ENCODE measurements around the gene NKIRAS2.
"Not testable (repeated sequence)": the region's sequence is repeated elsewhere in the genome, so short reads cannot be mapped to it uniquely, and the experiment has no call there.

DNA sequence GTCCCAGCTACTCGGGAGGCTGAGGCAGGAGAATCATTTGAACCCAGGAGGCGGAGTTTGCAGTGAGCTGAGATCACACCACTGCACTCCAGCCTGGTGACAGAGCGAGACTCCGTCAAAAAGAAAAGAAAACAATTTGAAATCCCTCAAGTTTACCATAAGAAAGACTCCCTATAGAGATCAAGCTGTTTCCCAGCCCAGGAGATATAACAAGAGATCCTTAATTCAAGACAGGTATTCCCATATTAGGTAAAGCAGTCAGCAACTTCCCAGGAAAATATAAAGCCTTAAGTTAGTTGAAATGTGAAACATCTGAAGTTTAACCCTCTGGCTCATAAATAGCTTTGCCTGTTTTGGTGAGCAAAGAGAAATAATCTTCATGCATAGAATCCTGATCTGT, 7.5 kb upstream of the NKIRAS2 start:
- TF ChIP-seq, protein P1, sequence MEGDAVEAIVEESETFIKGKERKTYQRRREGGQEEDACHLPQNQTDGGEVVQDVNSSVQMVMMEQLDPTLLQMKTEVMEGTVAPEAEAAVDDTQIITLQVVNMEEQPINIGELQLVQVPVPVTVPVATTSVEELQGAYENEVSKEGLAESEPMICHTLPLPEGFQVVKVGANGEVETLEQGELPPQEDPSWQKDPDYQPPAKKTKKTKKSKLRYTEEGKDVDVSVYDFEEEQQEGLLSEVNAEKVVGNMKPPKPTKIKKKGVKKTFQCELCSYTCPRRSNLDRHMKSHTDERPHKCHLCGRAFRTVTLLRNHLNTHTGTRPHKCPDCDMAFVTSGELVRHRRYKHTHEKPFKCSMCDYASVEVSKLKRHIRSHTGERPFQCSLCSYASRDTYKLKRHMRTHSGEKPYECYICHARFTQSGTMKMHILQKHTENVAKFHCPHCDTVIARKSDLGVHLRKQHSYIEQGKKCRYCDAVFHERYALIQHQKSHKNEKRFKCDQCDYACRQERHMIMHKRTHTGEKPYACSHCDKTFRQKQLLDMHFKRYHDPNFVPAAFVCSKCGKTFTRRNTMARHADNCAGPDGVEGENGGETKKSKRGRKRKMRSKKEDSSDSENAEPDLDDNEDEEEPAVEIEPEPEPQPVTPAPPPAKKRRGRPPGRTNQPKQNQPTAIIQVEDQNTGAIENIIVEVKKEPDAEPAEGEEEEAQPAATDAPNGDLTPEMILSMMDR (IDR thresholded peaks at IDR 0.05; ENCODE audit: borderline replicate concordance, extremely low read depth, low read length, poor library complexity, severe bottlenecking), result not testable (repeated sequence)
- not testable (repeated sequence) for TF ChIP-seq EZH2 (IDR thresholded peaks at IDR 0.05; ENCODE audit: borderline replicate concordance, low read depth, low read length, severe bottlenecking)

Measured in DND-41 (cell line).